GM21528 (cell line): ENCODE results near the gene BAK1.
"Not testable (repeated sequence)": the region's sequence is repeated elsewhere in the genome, so short reads cannot be mapped to it uniquely, and the experiment has no call there.

Experiments used
- ATAC-seq: cut with Tn5 transposase; IDR thresholded peaks from one replicate; pipeline ENCODE4 v1.9.1; 2021; ENCODE audit warnings: mild to moderate bottlenecking, moderate library complexity; ENCODE audit not compliant: unreplicated experiment, low FRiP score

Gene BAK1

GRCh38 chr6:33558801-33559200, 21.3 kb downstream of the BAK1 start:
- ATAC-seq: no peak

- ATAC-seq: no peak
Observed at GRCh38 chr6:33557376-33557775, 22.7 kb downstream of the BAK1 start.

- ATAC-seq: not testable (repeated sequence)
Observed at GRCh38 chr6:33552883-33553282, 27.2 kb downstream of the BAK1 start.

- ATAC-seq: no peak
Observed at GRCh38 chr6:33552252-33552651, 27.8 kb downstream of the BAK1 start.

GRCh38 chr6:33551538-33551937, 28.5 kb downstream of the BAK1 start:
- no peak for ATAC-seq

GRCh38 chr6:33549896-33550295, 30.2 kb downstream of the BAK1 start:
- no peak for ATAC-seq

- no peak for ATAC-seq
Observed at GRCh38 chr6:33549196-33549595, 30.9 kb downstream of the BAK1 start.

- ATAC-seq: no peak
Observed at GRCh38 chr6:33547499-33547898, 32.6 kb downstream of the BAK1 start.

- ATAC-seq: no peak
Observed at GRCh38 chr6:33546766-33547165, 33.3 kb downstream of the BAK1 start.

GRCh38 chr6:33545292-33545691, 34.8 kb downstream of the BAK1 start:
- not testable (repeated sequence) for ATAC-seq

- no peak for ATAC-seq
Observed at GRCh38 chr6:33543116-33543515, 37.0 kb downstream of the BAK1 start.

GRCh38 chr6:33540768-33541167, 39.3 kb downstream of the BAK1 start:
- ATAC-seq: no peak

- ATAC-seq: no peak
Observed at GRCh38 chr6:33534702-33535101, 45.4 kb downstream of the BAK1 start.

GRCh38 chr6:33533163-33533869, 46.8 kb downstream of the BAK1 start:
- ATAC-seq: not testable (repeated sequence)

- not testable (repeated sequence) for ATAC-seq
Observed at GRCh38 chr6:33532431-33532830, 47.6 kb downstream of the BAK1 start.

- not testable (repeated sequence) for ATAC-seq
Observed at GRCh38 chr6:33530617-33531016, 49.5 kb downstream of the BAK1 start.
